Chondrocyte (in vitro differentiated cells): ENCODE data around the gene LRIT1. TPM values are rescaled to one million over a fixed set of nuclear protein-coding genes. Genes with fewer than 3 reads are reported as not detected.

Experiments used
- DNase-seq: peaks from one replicate; pipeline ENCODE4 v3.0.0; 2021; ENCODE audit warnings: mixed read lengths, low spot score
- H3K27ac Mint-ChIP-seq: one replicate; pipeline ENCODE4 v1.8.0; 2021; ENCODE audit warnings: mild to moderate bottlenecking, moderate library complexity, mixed read lengths; ENCODE audit not compliant: unreplicated experiment
- H3K27me3 Mint-ChIP-seq: 2 replicates; pipeline ENCODE4 v1.8.0; 2021; ENCODE audit warnings: low read depth, mixed read lengths
- H3K36me3 Mint-ChIP-seq: 2 replicates; pipeline ENCODE4 v1.8.0; 2021; ENCODE audit warnings: low read depth, mixed read lengths
- H3K4me1 Mint-ChIP-seq: 2 replicates; pipeline ENCODE4 v1.8.0; 2021; ENCODE audit warnings: low read depth, mild to moderate bottlenecking, mixed read lengths
- H3K4me3 Mint-ChIP-seq: one replicate; pipeline ENCODE4 v1.8.0; 2021; ENCODE audit warnings: mild to moderate bottlenecking, moderate library complexity, mixed read lengths; ENCODE audit not compliant: unreplicated experiment
- H3K9me3 Mint-ChIP-seq: 2 replicates; pipeline ENCODE4 v1.8.0; 2021; ENCODE audit warnings: low read depth, mixed read lengths
- CTCF ChIP-seq: fragments of 200-600 bp; sonication (generic); IDR thresholded peaks from 2 replicates; pipeline ENCODE4 v1.5.0; 2021; ENCODE audit warnings: antibody characterized with exemption, mild to moderate bottlenecking, moderate library complexity
- total RNA-seq: library from RNA; stranded (reverse); gene quantifications from 3 replicates; pipeline ENCODE4 v1.2.1, GENCODE V29; 2021

The LRIT1 gene
- total RNA-seq, 1 donor from 2014 or later = not detected

- peaks cover 2% of the 10 kb centered on the region for H3K36me3 Mint-ChIP-seq
- DNase-seq = no peak
- no peak overlapping the region for H3K4me3 Mint-ChIP-seq
- no peak for TF ChIP-seq CTCF
- peaks cover 25% of the 10 kb centered on the region for H3K27me3 Mint-ChIP-seq
- H3K9me3 Mint-ChIP-seq = no peaks in the 10 kb centered on the region
- H3K27ac Mint-ChIP-seq = no peak overlapping the region
- H3K4me1 Mint-ChIP-seq = no peaks in the 10 kb centered on the region
These were observed 40.1 kb downstream of the LRIT1 start for GRCh38 chr10:84201244-84201606.

DNA sequence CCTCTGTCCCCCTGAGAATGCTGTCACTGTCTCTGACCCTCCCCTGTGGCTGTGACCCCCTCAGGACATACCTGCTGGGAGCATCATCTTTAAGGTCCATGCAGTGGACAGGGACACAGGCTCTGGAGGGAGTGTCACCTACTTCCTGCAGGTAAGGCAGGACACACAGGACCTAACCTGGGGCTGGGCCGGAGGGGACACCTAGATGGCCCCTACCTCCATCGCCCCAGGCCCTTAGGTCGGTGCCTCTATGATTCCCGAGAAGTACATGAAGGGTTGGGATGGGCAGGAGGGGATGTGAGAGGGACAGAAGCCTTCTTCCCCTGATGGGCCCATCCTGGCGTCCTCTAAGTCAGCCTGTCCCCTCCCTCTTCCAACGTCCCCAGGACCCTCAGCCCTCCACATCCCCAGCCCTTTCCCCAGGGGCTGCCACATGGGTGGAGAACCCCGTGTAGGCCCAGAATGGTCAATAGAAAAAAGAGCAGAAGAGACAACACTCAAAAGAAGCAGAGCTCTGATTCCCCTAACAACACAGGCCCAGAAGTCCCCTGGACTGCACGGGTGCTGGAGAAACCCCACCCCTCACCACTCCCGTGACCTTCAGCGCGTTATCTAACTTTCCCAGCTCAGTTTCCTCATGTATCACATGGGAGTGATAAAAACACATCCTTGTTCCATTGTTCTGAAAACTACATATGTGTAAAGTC lies 40.7 kb downstream of the LRIT1 start:
- Mint-ChIP-seq H3K36me3 (peaks cover 2% of the 10 kb centered on the region), H3K27me3 (peaks cover 29% of the 10 kb centered on the region), H3K4me1 (no peaks in the 10 kb centered on the region), H3K27ac (no peak overlapping the region), H3K9me3 (no peaks in the 10 kb centered on the region), H3K4me3 (no peak overlapping the region)
- TF ChIP-seq CTCF = no peak
- no peak for DNase-seq

GRCh38 chr10:84198206-84198915 lies 43.0 kb downstream of the LRIT1 start:
- Mint-ChIP-seq H3K4me1 (no peaks in the 10 kb centered on the region), H3K4me3 (no peak overlapping the region), H3K27me3 (peaks cover 33% of the 10 kb centered on the region), H3K27ac (no peak overlapping the region), H3K9me3 (no peaks in the 10 kb centered on the region), H3K36me3 (peaks cover 2% of the 10 kb centered on the region)
- no peak for TF ChIP-seq CTCF
- no peak for DNase-seq

DNA sequence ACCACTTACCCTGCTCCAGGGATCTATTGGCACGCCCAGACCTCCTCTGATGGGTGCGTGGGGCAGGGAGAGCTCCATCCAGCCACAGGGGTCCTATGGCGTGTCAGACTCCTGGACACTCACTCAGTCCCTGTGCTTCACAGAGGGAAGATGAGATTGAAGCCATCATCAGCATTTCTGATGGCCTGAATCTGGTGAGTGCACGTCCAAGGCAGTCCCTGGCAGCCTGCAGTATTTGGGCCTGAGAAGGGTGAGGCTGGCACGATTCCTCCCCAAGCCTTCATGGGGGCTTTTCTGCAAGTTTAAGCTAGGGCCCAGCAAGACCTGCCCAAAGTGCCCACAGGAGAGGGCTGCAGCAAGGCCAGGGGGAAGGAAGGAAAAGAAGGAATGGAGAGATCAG lies 43.7 kb downstream of the LRIT1 start:
- H3K27ac Mint-ChIP-seq = no peak overlapping the region
- no peak for TF ChIP-seq CTCF
- H3K4me1 Mint-ChIP-seq = no peaks in the 10 kb centered on the region
- peaks cover 2% of the 10 kb centered on the region for H3K36me3 Mint-ChIP-seq
- no peaks in the 10 kb centered on the region for H3K9me3 Mint-ChIP-seq
- H3K27me3 Mint-ChIP-seq = peaks cover 35% of the 10 kb centered on the region
- H3K4me3 Mint-ChIP-seq = no peak overlapping the region
- no peak for DNase-seq

- DNase-seq = no peak
- H3K36me3 Mint-ChIP-seq = peaks cover 2% of the 10 kb centered on the region
- H3K4me1 Mint-ChIP-seq = no peaks in the 10 kb centered on the region
- no peak overlapping the region for H3K27ac Mint-ChIP-seq
- peaks cover 38% of the 10 kb centered on the region for H3K27me3 Mint-ChIP-seq
- H3K9me3 Mint-ChIP-seq = no peaks in the 10 kb centered on the region
- no peak for TF ChIP-seq CTCF
- H3K4me3 Mint-ChIP-seq = no peak overlapping the region
These were observed 44.4 kb downstream of the LRIT1 start for GRCh38 chr10:84196941-84197340.
